HepG2 (cell line): Measurements from ENCODE around the gene UBXN1.

Source experiments
- EP300 ChIP-seq, 3 experiments: sonication (generic) in 1 of 3; formaldehyde crosslinking in 1 of 3; IDR thresholded peaks; 2 replicates each; pipeline versions ENCODE4 v1.5.1 to v1.6.1; 2011 to 2020; ENCODE audit warnings: low read depth in 2 of 3, low read length in 2 of 3, borderline replicate concordance in 1 of 3, improper control_type of control experiment in 1 of 3, mild to moderate bottlenecking in 1 of 3, missing genetic modification reagents in 1 of 3, moderate library complexity in 1 of 3
- TCF12 ChIP-seq, 2 experiments: fragments of 450-650 bp in 1 of 2; sonication (generic) in 1 of 2; formaldehyde crosslinking in 1 of 2; IDR thresholded peaks; 2 replicates each; pipeline versions ENCODE4 v1.6.1 to v1.8.0; 2017 to 2022; ENCODE audit warnings: antibody characterized with exemption in 1 of 2, mild to moderate bottlenecking in 1 of 2, missing genetic modification reagents in 1 of 2, moderate library complexity in 1 of 2
- ZNF513 ChIP-seq: sonication (generic); formaldehyde crosslinking; conservative IDR thresholded peaks from 2 replicates; pipeline ENCODE4 v1.5.0; 2020; ENCODE audit warnings: missing genetic modification reagents

- TF ChIP-seq ZNF513: no peak
- no peak for TF ChIP-seq TCF12 (IDR thresholded peaks at IDR 0.05)
- no peak for TF ChIP-seq TCF12 (CRISPR knock-in tag; IDR thresholded peaks at IDR 0.05)
- no peak for TF ChIP-seq EP300 (IDR thresholded peaks at IDR 0.05; ENCODE audit: low read depth in 2 of 2, low read length in 2 of 2)
- TF ChIP-seq EP300 (CRISPR knock-in tag; IDR thresholded peaks at IDR 0.05; ENCODE audit: borderline replicate concordance): no peak
Observed at GRCh38 chr11:62652161-62653006, 26.5 kb downstream of the UBXN1 start.
